Nephron (organoid): ENCODE data around the gene PSAP.

Experiments used
- H3K27ac Mint-ChIP-seq, 3 experiments: 2 replicates each; pipeline ENCODE4 v1.8.0; 2020; ENCODE audit warnings: mixed read lengths in 3 of 3, mild to moderate bottlenecking in 2 of 3, moderate library complexity in 1 of 3
- H3K27me3 Mint-ChIP-seq: 2 replicates; pipeline ENCODE4 v1.8.0; 2021; ENCODE audit warnings: low read depth, mild to moderate bottlenecking, moderate library complexity, mixed read lengths
- H3K36me3 Mint-ChIP-seq: 2 replicates; pipeline ENCODE4 v1.8.0; 2020; ENCODE audit warnings: low read depth, mixed read lengths
- H3K4me1 Mint-ChIP-seq: 2 replicates; pipeline ENCODE4 v1.8.0; 2020; ENCODE audit warnings: mixed read lengths
- H3K4me3 Mint-ChIP-seq, 3 experiments: 2 replicates each; pipeline ENCODE4 v1.8.0; 2020; ENCODE audit warnings: mild to moderate bottlenecking in 3 of 3, mixed read lengths in 3 of 3, moderate library complexity in 2 of 3
- H3K9me3 Mint-ChIP-seq: 2 replicates; pipeline ENCODE4 v1.8.0; 2020; ENCODE audit warnings: mixed read lengths
- CTCF ChIP-seq, 3 experiments: fragments of 200-600 bp; sonication (generic); IDR thresholded peaks; one replicate each; pipeline ENCODE4 v1.5.0; 2021; ENCODE audit warnings: antibody characterized with exemption in 3 of 3; ENCODE audit not compliant: unreplicated experiment in 3 of 3

The PSAP gene

GRCh38 chr10:71863203-71863602 lies 12.2 kb upstream of the PSAP start:
- Mint-ChIP-seq H3K4me1 (peaks cover 15% of the 10 kb centered on the region), H3K36me3 (peaks cover under 1% of the 10 kb centered on the region), H3K27ac (no peak overlapping the region), H3K4me3 (no peak overlapping the region), H3K27me3 (peaks cover under 1% of the 10 kb centered on the region), H3K9me3 (peaks cover 2% of the 10 kb centered on the region)
- no peak for TF ChIP-seq CTCF (IDR thresholded peaks at IDR 0.05; ENCODE audit: unreplicated experiment in 3 of 3)

GRCh38 chr10:71860243-71861029 lies 9.4 kb upstream of the PSAP start:
- Mint-ChIP-seq H3K27me3 (peaks cover 3% of the 10 kb centered on the region), H3K9me3 (no peaks in the 10 kb centered on the region), H3K4me1 (peaks cover 15% of the 10 kb centered on the region), H3K27ac (peak overlapping the region; percentile 89 to 96 (median 91)), H3K36me3 (no peaks in the 10 kb centered on the region), H3K4me3 (no peak overlapping the region)
- no peak for TF ChIP-seq CTCF (IDR thresholded peaks at IDR 0.05; ENCODE audit: unreplicated experiment in 3 of 3)

GRCh38 chr10:71857934-71858890 lies 7.2 kb upstream of the PSAP start:
- Mint-ChIP-seq H3K36me3 (no peaks in the 10 kb centered on the region), H3K4me3 (no peak overlapping the region), H3K9me3 (no peaks in the 10 kb centered on the region), H3K27me3 (peaks cover 3% of the 10 kb centered on the region), H3K4me1 (peaks cover 15% of the 10 kb centered on the region), H3K27ac (no peak overlapping the region)
- no peak for TF ChIP-seq CTCF (IDR thresholded peaks at IDR 0.05; ENCODE audit: unreplicated experiment in 3 of 3)

GRCh38 chr10:71856619-71857018 lies 5.6 kb upstream of the PSAP start:
- Mint-ChIP-seq H3K9me3 (no peaks in the 10 kb centered on the region), H3K27me3 (peaks cover 3% of the 10 kb centered on the region), H3K4me1 (peaks cover 15% of the 10 kb centered on the region), H3K4me3 (no peak overlapping the region), H3K36me3 (no peaks in the 10 kb centered on the region), H3K27ac (peak overlapping the region in 1 of 3 experiments; percentile 9)
- no peak for TF ChIP-seq CTCF (IDR thresholded peaks at IDR 0.05; ENCODE audit: unreplicated experiment in 3 of 3)

- Mint-ChIP-seq H3K27ac (peak overlapping the region in 2 of 3 experiments; percentile 11 to 12), H3K4me3 (peak overlapping the region in 1 of 3 experiments; percentile 3), H3K36me3 (no peaks in the 10 kb centered on the region), H3K9me3 (no peaks in the 10 kb centered on the region), H3K4me1 (peaks cover 15% of the 10 kb centered on the region), H3K27me3 (peaks cover 3% of the 10 kb centered on the region)
- no peak for TF ChIP-seq CTCF (IDR thresholded peaks at IDR 0.05; ENCODE audit: unreplicated experiment in 3 of 3)
Measured at GRCh38 chr10:71854031-71854430, 3.0 kb upstream of the PSAP start.
